Bone marrow (tissue), 2 donors: ENCODE data around the gene NOL3.
"Not testable (repeated sequence)": the region's sequence is repeated elsewhere in the genome, so short reads cannot be mapped to it uniquely, and the experiment has no call there.

Experiments
- DNase-seq, 2 donors: peaks; one replicate each; lab custom pipeline; 2025; lab: John Stamatoyannopoulos, UW

The NOL3 gene

DNA sequence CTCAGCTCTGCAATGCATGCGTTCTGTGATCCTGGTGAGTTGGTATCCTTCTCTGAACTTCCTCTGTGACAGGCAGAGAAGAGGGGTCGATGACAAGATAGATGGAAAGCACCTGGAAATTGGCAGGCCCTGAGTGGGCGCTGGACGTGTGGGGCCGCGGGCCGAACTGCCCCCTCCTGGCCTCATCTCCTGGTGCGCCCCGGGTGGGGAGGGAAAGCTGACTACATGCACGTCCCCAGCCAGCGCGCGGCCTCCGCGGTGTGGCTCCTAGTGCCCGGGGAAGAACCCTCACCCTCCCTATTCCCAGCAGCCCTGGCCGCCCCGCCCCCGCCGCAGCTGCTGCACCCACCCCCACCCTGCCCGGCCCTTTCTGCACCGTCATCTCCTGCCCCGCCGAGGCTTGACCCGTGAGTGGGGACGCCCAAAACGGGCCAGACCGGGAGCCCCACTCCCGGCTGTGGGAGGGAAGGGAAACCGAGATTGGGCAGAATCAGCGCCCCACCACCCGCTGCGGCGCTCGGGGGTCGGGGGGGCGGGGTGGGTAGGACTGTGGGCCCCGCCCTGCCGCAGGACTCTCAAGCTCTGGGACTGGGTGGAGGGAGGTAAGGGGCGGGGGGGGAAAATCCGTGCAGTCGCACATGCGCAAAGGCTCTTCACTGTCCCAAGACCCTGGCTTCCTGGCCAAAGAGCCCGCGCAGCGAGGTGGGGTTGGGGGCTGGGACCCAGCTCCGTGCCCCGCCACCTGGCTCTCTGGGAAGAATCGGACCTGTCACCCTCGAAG lies at the start of gene NOL3:
NOL3 (plus strand) TSS at position 371 of the 781 bp plus-strand sequence.
- DNase-seq = peak in 1 of 2 donors; percentile 72

DNA sequence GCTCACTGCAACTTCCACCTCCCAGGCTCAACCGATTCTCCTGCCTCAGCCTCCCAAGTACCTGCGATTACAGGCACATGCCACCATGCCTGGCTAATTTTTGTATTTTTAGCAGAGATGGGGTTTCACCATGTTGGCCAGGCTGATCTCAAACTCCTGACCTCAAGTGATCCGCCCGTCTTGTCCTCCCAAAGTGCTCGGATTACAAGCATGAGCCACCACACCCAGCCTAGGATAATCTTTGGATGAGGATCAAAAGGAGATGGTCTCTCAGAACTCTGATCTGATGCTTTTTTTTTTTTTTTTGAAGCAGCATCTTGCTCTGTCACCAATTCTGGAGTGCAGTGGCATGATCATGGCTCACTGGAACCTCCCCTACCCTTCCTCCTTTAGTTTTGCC lies 47.5 kb upstream of the NOL3 start:
- DNase-seq = not testable (repeated sequence)

DNA sequence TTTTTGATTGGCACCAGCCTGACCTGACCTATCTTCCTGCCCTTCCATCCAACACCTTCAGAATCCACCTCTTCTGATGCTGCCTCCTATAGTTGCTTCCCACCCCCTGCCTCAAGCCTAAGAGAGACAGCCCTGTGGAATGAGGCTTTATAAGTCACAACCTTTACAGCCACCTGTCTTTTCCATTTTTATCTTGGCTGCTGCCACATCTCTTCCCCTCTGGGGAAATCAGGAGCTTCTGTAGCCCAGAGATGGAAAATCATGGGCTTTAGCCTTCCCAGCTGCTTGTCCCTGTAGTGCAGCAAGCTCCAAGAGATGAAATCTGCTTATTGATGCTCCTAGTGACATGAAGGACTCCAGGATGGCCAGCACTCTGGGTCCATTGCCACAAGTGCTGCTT lies 41.9 kb upstream of the NOL3 start:
- DNase-seq = no peak

DNA sequence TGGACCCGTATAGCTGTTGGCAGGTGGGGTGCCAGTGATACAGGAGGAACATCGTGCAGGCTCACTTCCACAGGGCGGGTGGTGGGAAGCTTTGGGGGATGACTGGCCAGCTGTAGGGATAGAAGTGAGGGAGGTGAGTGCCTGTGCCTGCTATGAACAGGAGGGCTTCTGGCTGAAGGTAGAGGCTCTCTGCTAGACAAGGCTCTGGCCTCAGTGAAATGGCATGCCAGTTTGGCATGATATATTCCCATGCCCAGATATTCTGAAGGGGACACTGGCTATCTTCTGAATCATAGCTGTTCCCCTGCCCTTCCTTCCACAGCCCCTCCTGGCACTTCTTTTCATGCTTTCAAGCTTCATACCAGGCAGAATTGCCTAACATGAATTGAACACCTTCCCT lies 41.5 kb upstream of the NOL3 start:
- no peak for DNase-seq

DNA sequence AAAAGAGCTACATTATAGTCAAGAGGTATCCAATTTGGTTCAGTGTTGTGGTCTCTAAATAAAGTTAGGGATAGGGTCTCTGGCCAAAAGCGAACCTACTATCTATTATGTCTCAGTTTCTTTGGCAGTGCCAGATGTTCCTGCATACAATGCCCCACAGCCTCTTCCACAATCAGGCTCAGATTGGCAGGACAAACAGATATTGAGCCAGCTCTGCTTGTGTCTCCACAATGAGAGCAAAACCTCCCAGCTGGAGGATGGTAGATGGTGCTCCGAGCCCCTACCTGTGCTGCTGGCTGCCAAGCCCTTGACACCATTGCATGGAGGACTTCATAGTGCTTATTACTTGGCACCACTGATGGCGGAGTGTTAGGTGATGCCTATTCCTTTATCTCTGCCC lies 40.9 kb upstream of the NOL3 start:
- no peak for DNase-seq

DNA sequence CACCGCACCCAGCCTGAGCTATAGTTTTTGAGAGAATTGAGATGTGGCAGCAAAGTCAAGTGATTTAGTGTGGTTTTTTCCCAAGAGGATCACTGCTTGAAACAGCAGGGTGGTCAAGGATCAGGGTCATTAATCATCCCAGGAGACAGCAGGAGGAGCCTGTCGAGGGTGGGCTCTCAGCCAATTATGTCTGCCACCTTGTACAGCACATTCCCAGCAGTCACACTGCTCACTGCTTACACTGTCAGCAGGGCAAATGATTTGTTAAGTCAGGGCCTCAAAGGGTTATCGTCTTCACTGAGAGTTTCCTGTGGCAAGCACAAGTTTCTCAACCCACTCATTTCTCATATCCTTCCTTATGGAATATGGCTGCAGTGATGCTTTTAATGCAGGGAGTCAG lies 32.7 kb upstream of the NOL3 start:
- DNase-seq = no peak

DNA sequence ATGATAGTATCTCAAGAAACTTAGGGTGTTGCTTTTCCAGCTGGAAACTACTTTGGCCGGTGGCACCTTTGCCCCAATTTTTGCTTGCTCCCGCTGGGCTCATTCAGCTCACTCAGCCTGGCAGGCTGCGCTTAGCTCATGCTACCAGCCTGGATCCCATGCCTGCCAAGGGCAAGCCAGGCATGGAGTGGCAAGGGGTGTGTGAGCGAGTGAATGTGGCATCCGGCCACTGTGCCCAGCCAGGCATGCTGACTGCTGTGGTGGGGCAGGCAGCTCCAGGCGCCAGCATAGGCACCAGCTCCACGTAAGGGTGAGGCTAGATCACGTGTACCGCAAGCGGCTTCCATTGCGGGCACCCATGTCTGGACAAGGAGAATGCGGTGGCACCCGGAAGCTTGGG lies 28.9 kb upstream of the NOL3 start:
- no peak for DNase-seq

DNA sequence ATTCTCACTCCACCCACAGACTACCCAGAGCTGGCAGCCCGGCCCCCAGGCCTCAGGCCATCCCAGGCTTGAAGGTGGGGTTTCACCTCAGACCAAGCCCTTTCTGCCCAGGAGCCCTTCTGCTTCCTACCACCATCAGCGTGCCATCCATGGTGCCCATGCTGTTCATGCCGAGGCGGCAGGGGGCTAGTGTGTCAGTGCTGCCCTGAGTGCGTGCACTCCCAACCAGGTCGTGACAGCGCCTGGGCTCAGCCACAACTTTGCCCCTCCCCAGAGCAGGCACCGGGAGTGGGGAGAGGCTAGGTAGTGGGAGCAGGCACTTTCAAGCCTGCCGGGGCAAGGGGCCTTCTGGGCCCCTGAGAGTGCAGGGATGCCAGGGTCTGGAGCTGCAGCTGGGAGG lies 28.0 kb upstream of the NOL3 start:
- no peak for DNase-seq

DNA sequence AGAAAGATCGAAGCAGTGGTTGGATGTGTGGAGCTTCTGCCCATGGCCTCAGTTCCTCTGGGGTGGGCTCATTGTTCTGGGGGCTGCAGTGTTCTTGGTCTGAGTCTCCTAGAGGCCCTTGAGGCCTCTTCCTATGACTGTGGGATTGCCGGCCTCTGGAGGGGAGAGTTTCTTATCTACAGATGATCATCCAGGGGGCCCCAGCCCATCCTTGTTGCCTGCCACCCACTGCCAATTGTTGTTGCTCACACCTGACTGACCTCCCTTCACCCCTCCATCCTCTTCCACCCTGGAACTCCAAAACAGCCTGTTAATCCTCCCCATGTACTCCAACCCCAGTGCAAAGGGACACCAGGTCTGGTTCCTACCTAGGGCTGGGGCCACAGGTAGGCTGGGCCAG lies 25.4 kb upstream of the NOL3 start:
- no peak for DNase-seq

DNA sequence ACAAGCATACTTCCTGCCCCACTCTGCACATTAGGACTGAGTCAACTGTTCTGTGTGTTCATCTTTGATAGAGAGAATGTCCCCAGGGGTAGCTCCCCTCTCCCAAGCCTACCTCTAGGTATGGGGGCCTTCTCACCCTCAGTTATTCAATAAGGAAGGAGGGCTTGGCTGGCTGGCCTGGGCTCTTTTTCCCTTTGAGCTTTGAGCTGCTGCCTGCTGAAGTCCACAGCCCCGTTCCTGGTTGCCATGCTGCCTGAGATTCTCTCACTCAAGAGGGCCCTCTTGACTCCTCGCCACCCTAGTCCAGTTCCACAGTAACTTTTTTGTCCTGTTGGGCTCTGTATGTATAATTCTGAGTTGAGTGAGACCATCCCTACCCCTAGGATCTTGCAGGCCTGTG lies 24.6 kb upstream of the NOL3 start:
- no peak for DNase-seq

DNA sequence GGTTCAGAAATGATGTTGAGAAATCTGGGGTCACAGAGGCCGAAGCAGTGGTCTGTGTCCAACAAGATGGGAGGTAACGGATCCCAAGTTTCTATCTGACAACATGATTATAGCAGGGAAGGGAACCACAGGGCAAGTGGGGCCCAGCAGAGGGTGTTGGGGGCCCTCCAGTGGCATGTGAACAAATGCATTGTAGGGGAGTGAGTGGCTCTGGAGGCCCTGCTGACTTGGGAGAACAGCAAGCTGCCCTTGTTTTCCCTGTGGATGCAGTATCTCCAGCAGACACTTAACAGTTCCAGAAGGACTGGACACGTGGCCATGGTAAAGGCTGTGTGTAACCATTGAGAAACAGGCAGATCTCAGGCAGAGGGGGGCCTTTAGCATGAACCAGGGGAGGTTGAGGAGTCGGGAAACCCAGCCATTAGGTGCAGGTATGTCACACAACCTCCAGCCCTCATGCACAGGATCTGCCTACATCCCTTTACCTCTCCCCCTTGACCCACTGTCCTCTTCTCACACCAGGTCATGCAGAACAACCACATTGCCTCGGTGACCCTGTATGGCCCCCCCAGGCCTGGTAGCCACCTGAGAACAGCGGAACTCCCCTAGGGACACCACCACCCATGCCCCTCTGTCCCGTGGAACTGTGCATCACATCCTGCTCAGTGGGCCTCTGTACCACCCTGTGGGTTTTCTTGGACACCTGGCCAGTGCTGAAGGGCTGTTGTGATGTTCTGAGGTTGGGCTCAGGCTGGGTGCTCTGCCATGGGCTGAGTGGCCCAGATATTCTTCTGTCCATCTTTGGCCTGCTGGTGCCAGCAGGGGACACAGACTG lies 23.6 kb upstream of the NOL3 start:
- no peak for DNase-seq

DNA sequence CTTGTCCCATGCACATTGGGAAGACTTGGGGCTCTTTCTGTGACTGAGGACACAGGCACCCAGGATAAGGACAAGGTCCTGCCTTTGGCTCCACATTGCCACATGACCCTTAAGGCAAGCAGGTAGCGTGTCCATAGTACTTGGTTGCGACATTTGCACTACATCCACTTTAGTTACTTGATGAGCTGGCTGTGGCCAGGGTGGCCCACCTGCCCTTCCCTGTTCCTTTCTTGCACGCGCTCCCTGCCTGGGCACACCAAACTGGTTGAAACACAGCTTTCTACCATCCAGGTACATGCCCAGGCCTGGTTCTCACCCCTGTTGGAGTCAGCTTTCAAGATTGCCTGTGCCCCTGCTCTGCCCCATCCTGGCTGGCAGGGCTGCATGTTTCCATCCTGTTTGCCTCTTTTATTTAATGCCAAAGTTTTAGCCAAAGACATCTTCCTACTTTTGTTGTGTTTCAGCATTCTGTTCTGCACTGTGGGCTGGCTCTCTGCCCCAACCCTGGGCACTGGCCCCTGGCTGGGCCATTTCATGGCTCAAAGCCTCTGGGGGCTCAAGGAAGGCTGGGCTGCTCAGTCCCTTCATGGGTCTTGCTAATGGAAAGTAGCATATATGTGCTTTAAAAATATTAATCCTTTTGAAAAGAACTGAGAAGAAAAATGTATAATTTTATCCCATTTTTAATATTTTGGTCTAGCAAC lies 22.7 kb upstream of the NOL3 start:
- no peak for DNase-seq

DNA sequence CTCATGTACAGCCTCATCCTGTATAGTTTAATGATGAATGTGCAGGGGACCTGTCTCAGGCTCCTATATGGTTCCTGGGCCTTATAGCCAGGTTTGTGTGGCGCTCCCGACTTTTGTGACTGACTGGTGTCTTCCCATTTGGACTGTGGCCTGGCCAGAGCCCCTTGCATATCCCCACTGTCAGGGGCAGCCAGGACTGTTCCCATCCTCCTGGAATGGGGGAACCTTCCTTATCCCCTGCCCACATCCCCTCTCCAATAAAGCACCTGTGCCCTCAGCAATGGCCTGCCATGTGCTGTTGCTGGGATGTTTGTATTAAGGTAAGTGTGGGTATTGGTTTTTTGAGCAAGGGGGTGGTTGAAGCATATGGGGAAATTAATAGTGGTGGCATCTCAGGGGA lies 22.1 kb upstream of the NOL3 start:
- no peak for DNase-seq

DNA sequence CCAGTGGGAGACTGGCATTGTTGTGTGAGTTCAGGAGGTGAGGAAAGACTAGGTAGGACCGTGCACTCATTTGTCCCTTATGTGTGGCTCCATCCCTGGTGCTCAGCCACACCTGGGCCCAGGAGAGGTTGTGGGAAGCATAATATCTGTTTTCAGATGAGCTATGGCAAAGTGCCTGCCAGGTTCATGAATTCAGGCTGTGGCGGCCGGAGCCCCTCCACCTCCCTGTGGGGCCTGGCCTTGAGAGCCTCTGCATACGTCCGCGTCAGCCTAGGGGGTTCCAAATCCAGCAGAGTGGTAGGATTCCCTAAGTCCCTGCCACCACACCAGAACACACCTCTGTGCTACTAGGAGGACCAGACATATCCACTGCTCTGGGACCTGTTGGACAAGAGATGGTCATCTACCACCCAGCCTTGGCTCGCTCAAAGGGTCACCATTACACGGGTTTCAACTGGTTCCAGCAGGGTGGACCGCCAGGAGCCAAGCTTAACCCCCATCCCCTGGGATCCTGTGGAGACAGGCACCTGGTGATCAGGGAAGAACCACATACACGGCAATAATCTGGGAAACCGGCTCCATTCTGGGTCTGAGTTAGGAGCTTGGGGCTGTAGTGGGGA lies 21.6 kb upstream of the NOL3 start:
- no peak for DNase-seq

DNA sequence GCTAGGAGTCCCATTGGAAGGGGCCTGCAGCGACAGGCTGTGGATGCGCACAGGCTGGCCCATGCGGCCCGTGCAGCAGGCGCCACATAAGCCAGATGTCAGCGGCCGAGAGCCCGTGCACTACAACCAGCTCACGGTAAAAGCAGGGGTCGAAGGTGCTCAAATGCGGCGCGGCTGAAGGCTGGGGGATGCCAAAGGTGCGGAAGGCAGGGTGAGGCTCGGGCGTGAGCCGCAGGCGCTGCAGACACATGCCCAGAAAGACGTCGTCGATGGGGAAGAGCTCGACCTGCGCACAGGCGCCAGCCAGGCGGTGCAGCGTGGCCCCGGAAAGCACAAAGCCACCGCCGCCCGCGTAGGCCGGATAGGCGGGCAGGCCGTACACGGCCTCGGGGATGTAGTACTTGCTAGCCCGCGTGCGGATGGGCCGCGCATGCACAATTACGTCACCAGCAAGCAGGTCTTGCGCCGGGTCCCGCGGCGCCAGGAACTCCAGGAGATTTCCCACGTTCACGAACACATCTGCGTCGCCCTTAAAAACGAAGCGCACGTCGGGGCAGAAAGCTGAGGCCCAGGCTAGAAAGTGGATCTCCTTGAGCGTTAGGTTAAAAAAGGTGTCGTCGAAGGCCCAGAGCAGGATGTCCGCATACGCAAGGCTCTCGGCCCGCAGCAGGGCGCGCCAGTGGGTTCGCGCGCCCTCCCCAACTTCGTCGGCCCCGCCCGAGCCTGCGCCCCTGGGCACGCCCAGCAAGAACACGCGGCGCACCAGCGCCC lies 20.9 kb upstream of the NOL3 start:
- DNase-seq = no peak

DNA sequence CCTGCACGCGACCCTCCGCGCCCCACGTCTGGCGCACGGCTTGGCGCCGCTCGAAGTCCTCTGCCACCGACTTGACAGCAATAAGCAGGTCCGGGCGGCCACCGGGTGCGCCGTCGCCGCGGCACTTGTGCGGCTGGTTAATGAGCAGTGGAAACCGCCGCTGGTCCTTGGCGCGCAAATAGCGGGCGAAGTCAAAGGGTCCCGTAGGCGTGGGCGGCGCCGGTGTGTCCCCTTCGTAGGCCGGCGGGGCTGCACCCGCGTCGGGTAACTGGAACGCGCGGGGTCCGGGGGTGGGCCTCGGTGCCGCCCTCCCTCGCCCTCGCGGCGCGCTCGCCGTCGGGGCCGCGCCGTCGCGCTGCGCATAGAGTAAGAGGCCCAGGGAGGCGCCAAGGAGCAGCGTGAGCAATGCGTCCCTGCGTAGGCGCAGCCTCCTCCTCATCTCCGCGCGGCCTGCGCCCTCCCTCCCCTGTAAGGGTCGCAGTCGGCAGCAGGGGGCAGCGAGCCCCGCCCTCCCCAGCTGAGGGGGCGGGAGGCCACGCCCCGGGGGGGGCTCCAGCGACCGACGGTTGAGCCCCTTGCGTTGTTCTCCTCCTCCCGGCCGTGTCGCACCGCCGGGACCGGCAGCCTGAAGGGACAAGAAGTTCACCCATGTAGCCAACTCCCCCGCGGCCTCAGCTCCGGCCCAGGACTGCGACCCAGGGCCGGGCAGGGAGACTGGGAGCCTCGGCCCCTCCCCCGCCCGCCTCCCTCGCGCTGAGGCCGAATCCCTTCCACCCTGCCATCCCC lies 20.1 kb upstream of the NOL3 start:
- DNase-seq = no peak

DNA sequence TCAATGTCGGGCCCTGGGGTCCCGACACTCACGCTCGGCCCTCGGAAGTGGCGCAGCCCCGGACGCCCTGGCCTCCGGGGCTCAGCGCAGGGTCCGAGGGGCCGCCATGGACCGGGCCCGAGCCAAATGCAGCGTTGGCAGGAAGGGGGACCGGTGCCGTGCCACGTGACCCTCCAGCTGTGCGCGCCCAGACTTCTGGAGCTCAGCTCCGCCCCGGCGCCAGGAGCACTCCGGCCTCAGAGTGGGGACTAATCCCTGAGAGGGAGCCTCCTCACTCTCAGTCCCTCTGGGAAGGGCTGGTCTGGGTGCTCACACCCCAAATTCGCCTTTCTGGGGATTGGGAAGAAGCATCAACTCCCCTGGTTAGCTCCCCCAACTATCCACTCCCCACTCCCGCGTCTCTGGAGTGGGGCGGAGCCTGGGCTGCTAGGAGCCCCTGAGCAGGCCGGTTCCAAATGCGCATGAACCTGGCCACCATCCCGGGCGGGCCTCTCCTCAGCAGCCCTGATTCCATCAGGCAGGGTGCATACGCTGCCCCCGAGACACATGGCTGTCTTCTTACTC lies 19.4 kb upstream of the NOL3 start, which contains the start of gene B3GNT9:
B3GNT9 (minus strand) TSS at position 166 of the 564 bp plus-strand sequence. CDS start 513 bp downstream, outside the sequence.
- no peak for DNase-seq

DNA sequence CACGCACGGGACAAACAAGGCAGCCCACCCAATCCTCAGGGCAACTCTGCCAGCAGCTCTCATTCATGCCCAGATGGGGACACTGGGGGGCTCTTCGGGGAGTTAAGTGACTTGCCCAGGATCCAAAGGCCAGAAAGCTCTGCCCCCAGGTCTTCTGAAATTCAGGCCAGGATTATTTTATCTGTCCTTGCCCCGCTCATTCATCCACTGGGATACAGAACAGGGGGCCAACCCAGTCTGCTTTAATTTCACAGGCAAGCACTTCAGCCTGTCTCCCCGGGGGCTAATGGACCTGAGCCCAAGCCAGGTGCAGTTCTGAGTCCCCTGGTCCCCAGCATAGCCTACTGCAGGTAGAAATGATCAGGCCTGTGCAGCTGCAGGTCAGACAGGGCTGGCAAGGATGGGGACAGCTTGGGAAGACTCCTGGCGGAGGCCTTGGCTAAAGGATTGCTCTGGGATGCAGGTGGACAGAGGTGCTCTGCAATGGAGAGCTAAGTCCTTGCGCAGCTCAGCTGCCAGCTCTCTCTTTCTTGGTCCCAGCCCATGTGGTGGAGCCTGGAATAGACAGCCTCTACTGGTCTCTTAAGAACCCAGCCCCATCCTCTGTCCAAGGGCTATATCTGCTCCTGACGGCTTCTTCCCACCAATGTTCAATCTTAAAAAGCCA lies 18.8 kb upstream of the NOL3 start:
- DNase-seq = no peak

DNA sequence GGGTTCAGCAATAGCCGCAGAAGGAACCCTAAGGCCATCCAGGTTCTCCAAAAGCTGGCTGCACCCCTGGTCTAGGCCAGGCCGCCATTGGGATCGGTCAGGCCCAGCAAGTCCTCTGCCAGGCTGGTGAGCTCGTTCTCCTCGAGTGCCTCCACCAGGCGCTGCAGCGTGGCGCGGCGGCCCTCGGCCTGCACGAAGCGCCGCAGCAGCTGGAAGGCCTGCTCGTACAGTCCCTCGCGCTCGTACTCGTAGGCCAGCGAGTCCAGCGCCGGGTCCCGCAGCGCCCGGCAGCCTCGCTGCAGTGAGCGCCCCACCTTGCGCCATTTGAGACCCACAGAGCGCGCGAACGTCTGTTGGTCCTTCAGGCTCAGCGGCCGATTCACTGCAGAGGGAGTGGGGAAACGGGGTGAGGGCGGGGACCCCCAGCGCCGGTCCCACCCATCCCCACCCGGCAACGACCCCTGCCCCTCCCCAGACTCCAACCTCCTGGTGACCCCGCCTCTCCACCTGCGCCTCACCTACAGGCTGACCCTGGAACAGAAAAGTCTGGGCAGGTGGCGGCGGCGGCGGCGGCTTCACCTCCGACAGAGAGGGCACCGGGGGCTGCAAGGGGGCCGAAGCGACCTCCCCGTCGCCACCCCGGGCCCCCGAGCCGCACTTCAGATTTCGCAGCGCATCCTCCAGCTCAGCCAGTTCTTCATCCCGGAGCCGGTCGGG lies 15.6 kb upstream of the NOL3 start:
- DNase-seq = no peak
